Cardiac muscle cell (in vitro differentiated cells and primary cell): ENCODE data around the gene MEGF6. TPM values are rescaled to one million over a fixed set of nuclear protein-coding genes. Genes with fewer than 3 reads are reported as not detected.

Experiments used
- DNase-seq, 2 donors: peaks; one replicate each; pipeline versions ENCODE4 v3.0.0 to v3.0.0-alpha.2; 2010 to 2017; ENCODE audit warnings: low read depth in 1 of 2, low spot score in 1 of 2
- H3K27ac ChIP-seq: fragments of 200-600 bp; sonication (generic); 2 replicates; pipeline ENCODE4 v1.5.1; 2016
- H3K27me3 ChIP-seq: fragments of 200-600 bp; sonication (generic); 2 replicates; pipeline ENCODE4 v1.6.0; 2016; ENCODE audit warnings: control low read depth
- H3K36me3 ChIP-seq: fragments of 200-600 bp; sonication (generic); 2 replicates; pipeline ENCODE4 v1.5.1; 2016; ENCODE audit warnings: control low read depth
- H3K4me1 ChIP-seq: fragments of 200-600 bp; sonication (generic); 2 replicates; pipeline ENCODE4 v1.8.1; 2017; ENCODE audit warnings: low read depth, mild to moderate bottlenecking, mixed run types
- H3K4me3 ChIP-seq: fragments of 200-600 bp; sonication (generic); 2 replicates; pipeline ENCODE4 v1.5.1; 2016; ENCODE audit warnings: mild to moderate bottlenecking
- H3K9me3 ChIP-seq: fragments of 200-600 bp; sonication (generic); 2 replicates; pipeline ENCODE4 v1.5.1; 2017; ENCODE audit warnings: low read depth, mild to moderate bottlenecking, control low read depth
- polyA plus RNA-seq: library from polyadenylated mRNA; unstranded; fragments of >200 nt; fragmentation: Nextera tagmentation; extraction: Ambion mirVana; gene quantifications from 2 replicates; pipeline ENCODE4 v1.2.1, GENCODE V29; 2016
- total RNA-seq: library from RNA; depleted of rRNA; stranded (reverse); fragments of >200 nt; gene quantifications from 2 replicates; pipeline ENCODE4 v1.2.3, GENCODE V29; 2016
- TF ChIP-seq, protein P1 (sequence below): IDR thresholded peaks from 2 replicates; pipeline ENCODE4 v1.5.1; 2012; ENCODE audit warnings: low read depth, mild to moderate bottlenecking, low read length

Gene MEGF6
- total and polyA plus RNA-seq, 2 experiments from 2014 or later, result 11.1 to 31.7 TPM

GRCh38 chr1:3442331-3442730 is 169.0 kb downstream of the MEGF6 start:
- TF ChIP-seq, protein P1, sequence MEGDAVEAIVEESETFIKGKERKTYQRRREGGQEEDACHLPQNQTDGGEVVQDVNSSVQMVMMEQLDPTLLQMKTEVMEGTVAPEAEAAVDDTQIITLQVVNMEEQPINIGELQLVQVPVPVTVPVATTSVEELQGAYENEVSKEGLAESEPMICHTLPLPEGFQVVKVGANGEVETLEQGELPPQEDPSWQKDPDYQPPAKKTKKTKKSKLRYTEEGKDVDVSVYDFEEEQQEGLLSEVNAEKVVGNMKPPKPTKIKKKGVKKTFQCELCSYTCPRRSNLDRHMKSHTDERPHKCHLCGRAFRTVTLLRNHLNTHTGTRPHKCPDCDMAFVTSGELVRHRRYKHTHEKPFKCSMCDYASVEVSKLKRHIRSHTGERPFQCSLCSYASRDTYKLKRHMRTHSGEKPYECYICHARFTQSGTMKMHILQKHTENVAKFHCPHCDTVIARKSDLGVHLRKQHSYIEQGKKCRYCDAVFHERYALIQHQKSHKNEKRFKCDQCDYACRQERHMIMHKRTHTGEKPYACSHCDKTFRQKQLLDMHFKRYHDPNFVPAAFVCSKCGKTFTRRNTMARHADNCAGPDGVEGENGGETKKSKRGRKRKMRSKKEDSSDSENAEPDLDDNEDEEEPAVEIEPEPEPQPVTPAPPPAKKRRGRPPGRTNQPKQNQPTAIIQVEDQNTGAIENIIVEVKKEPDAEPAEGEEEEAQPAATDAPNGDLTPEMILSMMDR, result no peak
- no peak for DNase-seq
- H3K27me3 ChIP-seq, result no peaks in the 10 kb centered on the region

DNA sequence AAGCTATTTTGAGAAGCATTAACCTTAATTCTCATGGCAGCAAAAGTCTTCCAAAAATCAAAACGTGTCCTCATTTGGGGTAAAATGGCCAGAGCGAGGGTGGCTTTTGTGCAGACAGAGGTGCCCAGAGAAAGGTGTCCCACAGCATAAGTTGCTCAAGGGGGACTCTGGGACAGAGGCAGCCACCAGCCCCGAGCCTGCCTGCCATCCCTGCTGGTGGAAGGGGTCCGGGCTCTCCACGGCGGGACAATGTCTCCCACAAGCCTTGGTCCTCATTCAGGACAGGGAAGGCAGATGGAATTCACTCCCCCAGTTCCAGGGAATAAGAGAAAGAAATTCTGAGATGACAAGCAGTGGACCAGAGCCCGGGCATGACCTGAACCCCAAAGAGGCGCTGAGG is 169.4 kb downstream of the MEGF6 start:
- H3K27me3 ChIP-seq, result no peaks in the 10 kb centered on the region
- H3K4me3 ChIP-seq, result no peak overlapping the region

More at GRCh38 chr1:3442331-3442730, 169.0 kb downstream of the MEGF6 start:
- H3K36me3 ChIP-seq, result no peaks in the 10 kb centered on the region
- no peak overlapping the region for H3K4me3 ChIP-seq
- no peak overlapping the region for H3K27ac ChIP-seq
- H3K9me3 ChIP-seq, result no peaks in the 10 kb centered on the region
- H3K4me1 ChIP-seq, result peaks cover 16% of the 10 kb centered on the region

GRCh38 chr1:3441410-3441847 is 169.9 kb downstream of the MEGF6 start:
- Histone ChIP-seq H3K4me3 (no peak overlapping the region), H3K27me3 (no peaks in the 10 kb centered on the region), H3K4me1 (peaks cover 16% of the 10 kb centered on the region), H3K36me3 (no peaks in the 10 kb centered on the region), H3K27ac (no peak overlapping the region), H3K9me3 (no peaks in the 10 kb centered on the region)
- TF ChIP-seq, protein P1, result no peak
- DNase-seq, result no peak

More for the DNA sequence above, 169.4 kb downstream of the MEGF6 start:
- Histone ChIP-seq H3K36me3 (no peaks in the 10 kb centered on the region), H3K9me3 (no peaks in the 10 kb centered on the region), H3K27ac (no peak overlapping the region), H3K4me1 (peaks cover 16% of the 10 kb centered on the region)
- TF ChIP-seq, protein P1, result no peak
- no peak for DNase-seq

DNA sequence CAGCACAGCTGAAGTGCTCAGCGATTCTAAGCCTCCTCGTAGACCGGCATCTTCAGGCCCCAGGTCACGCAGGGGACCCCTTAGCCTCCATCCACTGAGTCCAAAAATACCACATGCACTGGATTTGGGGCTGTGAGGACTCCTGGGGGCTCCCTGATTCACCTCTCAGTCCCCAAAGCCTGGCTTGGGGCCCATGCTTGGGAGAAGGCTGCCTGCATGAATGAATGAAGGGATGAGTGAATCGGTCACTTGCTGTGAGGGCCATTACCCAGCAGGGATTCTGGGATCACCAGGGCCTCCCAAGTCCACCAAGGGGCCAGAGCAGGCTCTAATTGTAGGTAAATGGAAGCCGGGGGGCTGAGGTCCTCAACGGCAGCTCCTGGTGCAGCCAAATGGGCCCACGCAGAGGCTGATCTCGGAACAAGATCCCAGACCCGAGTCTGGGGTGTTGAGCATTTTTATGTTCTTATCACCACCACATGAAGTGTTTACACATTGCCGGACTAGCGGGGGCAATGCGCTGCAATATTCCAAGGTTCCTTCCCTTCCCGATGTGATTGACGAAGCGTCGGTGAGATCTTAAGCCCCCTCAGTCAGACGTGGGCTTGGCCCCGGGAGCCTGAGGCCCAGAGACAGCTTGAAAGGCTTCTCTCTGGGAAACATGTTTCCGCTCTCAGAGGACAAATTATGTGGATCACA is 170.4 kb downstream of the MEGF6 start:
- no peaks in the 10 kb centered on the region for H3K36me3 ChIP-seq
- H3K27me3 ChIP-seq, result no peaks in the 10 kb centered on the region
- H3K4me3 ChIP-seq, result no peak overlapping the region
- H3K9me3 ChIP-seq, result no peaks in the 10 kb centered on the region
- peak in 1 of 2 donors; percentile 35 for DNase-seq
- no peak overlapping the region for H3K27ac ChIP-seq
- peaks cover 16% of the 10 kb centered on the region for H3K4me1 ChIP-seq
- TF ChIP-seq, protein P1, result no peak

GRCh38 chr1:3440300-3440681 is 171.0 kb downstream of the MEGF6 start:
- no peaks in the 10 kb centered on the region for H3K27me3 ChIP-seq
- H3K4me1 ChIP-seq, result peaks cover 16% of the 10 kb centered on the region
- no peaks in the 10 kb centered on the region for H3K36me3 ChIP-seq
- no peak overlapping the region for H3K27ac ChIP-seq
- DNase-seq, result no peak
- TF ChIP-seq, protein P1, result no peak
- no peak overlapping the region for H3K4me3 ChIP-seq
- no peaks in the 10 kb centered on the region for H3K9me3 ChIP-seq

Other genes starting within 250 kb of the MEGF6 start
- gene ARHGEF16, start 156.8 kb downstream of the MEGF6 start, total RNA-seq, result 7.2 and 11.8 TPM in 2 replicates
- gene ARHGEF16, start 156.8 kb downstream of the MEGF6 start, polyA plus RNA-seq, result 5.8 and 6.0 TPM in 2 replicates
- gene TPRG1L, start 13.5 kb upstream of the MEGF6 start, total RNA-seq, result 9.3 and 16.0 TPM in 2 replicates
- gene TPRG1L, start 13.5 kb upstream of the MEGF6 start, polyA plus RNA-seq, result 18.8 and 32.3 TPM in 2 replicates
- 21.6 and 24.2 TPM in 2 replicates for gene WRAP73, start 38.6 kb upstream of the MEGF6 start, total RNA-seq
- 25.9 and 27.1 TPM in 2 replicates for gene WRAP73, start 38.6 kb upstream of the MEGF6 start, polyA plus RNA-seq
- gene TP73, start 41.0 kb upstream of the MEGF6 start, total RNA-seq, result not detected in 2 replicates
- 0.87 and 1.0 TPM in 2 replicates for gene TP73, start 41.0 kb upstream of the MEGF6 start, polyA plus RNA-seq
- gene CCDC27, start 140.9 kb upstream of the MEGF6 start, total RNA-seq, result 0.09 TPM in 1 of 2 replicates, not detected in the other
- gene CCDC27, start 140.9 kb upstream of the MEGF6 start, polyA plus RNA-seq, result 0.56 and 0.71 TPM in 2 replicates
- gene SMIM1, start 161.2 kb upstream of the MEGF6 start, total RNA-seq, result 20.9 and 28.4 TPM in 2 replicates
- 25.8 and 39.3 TPM in 2 replicates for gene SMIM1, start 161.2 kb upstream of the MEGF6 start, polyA plus RNA-seq
- 53.5 and 67.5 TPM in 2 replicates for gene LRRC47, start 185.0 kb upstream of the MEGF6 start, total RNA-seq
- 61.5 and 78.3 TPM in 2 replicates for gene LRRC47, start 185.0 kb upstream of the MEGF6 start, polyA plus RNA-seq
- 17.9 and 21.4 TPM in 2 replicates for gene CEP104, start 245.7 kb upstream of the MEGF6 start, total RNA-seq
- 26.3 and 32.4 TPM in 2 replicates for gene CEP104, start 245.7 kb upstream of the MEGF6 start, polyA plus RNA-seq
- gene DFFB, start 246.0 kb upstream of the MEGF6 start, total RNA-seq, result 8.0 and 9.7 TPM in 2 replicates
- 6.5 and 7.2 TPM in 2 replicates for gene DFFB, start 246.0 kb upstream of the MEGF6 start, polyA plus RNA-seq